ENCODE data around the gene TMEM37.

Gene TMEM37

DNA sequence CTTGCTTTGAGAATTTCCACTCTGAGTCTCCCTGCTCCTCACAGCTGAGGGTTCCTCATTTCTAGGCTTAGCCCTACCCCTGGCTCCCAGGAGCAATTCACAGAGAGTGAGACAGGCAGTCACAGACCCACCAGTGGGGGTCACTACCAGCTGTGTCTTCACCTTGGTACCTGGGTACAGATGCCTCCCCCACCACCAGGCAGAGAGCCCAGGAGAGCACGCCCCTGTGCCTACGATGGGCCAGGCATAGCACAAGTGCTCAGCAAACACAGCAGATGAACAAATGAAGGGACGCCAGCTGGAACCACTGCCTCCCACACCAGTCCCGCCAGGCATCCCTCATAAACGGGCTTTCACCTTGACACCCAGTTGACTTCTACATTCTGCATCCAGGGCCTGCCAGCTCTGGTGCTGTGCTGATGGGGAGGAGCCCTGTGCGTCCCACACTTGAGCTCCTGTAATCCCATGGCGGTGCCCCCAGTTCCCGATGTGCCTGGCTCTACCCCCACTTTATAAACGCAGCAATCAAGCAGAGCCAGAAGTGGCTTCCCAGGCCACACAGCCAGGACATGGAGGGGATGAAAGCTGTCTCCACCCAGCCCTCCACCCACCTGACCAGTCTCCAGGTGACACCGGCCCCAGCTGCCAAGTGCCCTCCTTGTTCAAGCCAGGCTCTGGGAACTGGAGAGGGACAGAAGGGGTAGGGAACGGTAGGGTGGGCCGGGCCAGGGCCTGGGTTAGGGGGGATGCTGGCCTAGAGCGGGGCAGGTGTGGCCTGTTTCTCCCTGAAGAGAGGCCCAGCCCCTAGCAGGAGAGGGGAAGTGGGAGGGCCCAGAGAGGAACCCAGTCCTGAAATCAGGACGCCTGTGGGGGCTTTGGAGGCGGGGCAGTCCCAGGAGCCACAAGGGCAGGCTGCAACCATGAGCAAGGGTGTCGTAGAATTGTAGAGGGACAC is 50.1 kb downstream of the TMEM37 start:
- peak in 1 of 2 donors; percentile 4 for DNase-seq

DNA sequence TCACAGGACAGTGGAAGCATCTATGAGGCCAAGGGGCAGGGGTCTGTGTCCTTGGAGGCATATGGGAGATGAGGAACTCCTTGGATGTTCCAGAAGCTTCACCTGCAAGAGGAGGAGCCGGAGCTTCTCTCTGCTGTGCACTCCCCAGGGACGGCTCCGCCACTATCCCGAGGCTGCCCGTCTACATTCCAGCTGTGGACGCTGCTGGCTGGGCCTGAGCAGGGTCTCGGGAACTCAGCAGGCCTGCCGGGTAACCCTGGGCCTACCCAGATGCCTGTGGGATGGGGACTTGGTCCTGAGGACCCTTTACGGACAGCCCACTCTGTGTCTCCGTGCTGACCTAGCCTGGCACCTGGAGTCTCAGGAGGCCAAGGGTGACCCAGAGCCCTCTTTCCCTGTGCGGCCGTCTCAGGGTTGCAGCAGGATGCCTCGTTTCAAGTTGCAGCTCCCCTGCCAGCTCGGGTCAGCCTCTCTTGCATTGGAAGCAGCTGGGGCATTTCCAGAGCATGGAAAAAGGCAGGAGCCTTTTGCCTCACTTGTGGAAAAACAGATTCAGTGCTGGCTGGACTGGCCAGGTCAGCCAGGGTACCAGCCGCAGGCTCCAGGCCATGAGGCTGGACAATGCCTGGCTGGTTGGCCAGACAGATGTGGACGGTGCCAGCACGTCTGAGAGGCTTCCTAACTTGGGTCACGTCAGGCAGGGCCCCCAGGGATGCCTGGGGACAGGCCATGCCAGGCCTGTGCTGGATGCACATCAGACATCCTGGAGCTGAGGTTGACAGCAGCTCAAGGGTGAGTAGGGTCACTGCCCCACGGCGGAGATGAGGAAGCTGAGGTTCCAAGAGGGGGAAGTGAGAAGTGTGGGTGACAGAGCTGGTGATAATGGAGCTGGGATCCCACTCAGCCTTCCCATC is 51.1 kb downstream of the TMEM37 start:
- peak in 1 of 2 donors; percentile 11 for DNase-seq

DNA sequence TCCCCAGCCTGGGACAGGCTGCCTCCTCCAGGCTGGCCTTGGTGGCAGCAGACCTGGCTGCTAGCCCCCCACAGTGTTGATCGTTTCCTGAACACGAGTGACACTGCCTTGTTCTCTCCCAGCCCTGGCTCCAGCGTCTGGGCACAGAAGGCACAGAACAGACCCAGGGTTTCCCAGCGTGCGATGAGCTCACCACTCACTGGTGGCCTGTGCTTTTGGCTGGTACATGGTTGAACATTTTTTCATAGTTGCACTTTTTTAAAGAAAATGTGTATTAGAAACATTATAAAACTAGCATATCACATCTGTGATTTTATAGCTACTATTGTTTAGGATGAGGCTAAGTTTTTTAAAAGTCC is 51.7 kb downstream of the TMEM37 start:
- DNase-seq: no peak

DNA sequence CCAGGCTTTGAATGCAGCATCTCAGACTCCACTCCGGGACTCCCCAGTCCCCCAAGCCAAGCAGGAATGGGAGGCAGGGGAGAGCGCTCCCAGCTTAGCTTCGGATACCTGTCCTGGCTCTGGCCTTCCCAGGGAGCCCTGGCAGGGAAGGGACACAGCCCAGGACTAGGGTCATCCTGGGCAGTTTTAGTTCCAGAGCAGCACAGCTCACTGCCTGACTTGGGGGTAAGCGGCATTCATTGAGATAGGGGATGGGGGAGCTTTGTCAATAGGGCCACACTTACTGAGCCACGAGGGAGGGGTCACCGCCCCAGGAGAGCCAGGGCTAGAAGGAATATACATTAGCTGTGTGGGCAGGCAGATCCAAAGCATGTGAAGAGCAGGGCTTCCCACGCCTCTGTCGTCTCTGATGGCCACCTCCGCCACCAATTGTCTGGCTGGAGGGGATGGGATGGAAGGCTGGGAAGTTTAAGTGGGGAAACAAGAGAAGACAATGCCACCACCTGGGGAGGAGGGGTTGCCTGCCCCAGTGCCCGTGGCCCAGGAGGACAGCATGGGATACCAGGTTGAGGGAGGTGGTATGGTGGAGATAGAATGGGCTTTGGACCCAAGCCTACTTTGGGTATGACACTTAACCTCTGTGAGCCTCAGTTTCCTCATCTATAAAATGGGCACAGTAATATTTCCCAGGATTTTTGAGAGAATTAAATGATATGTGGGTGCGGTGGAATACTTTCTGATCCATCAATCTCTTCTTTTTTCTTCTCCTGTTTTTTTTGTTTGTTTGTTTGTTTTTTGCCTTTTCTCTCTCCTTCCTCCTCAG is 52.5 kb downstream of the TMEM37 start:
- peak in 1 of 2 donors; percentile 3 for DNase-seq

DNA sequence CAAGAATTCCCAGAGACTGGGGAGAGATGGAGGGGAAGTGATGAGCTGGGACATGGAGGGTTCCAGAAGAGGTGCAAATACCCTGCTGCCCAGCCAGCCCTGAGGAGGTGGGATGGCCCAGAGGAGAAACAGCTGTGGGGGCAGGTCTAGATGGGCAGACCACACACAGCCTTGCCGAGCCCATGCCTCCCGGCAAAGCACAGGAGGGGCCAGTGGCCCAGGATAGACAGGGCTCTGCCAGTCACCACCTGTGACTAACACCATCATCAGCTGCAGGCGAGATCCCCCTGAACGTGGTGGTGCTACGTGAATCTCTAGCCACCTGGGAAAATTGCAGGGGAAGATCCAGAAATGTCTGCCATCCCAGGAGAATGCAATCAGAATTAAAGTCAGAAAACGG is 53.2 kb downstream of the TMEM37 start:
- no peak for DNase-seq

DNA sequence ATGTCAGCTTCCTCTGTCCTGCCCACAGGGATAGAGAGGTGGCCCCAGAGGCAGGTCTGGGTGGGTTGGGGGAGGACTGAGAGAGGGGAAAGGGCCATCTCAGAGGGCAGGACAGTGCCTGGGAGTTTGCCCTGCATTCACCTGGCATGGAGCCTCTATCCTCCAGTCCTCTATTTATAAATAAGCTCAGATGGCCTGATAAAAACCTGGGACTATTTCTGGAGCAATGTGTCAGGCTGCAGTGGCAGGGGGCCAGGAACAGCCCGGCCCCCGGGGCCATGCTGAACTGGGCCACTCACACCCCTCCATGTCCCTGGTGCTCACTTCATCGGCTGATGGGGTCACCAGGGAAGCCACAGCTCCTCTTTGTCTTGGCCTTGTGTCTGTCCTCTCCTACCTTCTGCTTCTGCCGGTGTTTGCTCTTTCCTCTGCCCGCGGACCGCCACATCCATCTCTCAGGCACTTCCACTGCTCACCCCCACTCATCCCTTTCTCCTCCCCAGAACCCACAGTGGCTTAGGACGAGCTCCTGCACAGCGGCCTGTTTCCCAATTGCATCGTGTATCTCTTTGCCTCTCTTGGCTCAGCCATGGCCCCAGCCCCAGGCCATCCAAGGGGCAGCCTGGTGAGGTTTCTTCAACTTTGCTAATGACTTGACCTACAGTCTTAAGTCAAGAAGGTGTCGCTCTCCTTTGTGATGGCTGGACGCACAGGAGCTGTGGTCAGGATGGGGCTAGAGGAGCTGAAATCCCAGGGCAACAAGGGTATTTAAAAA is 53.9 kb downstream of the TMEM37 start:
- peak in 1 of 2 donors; percentile 9 for DNase-seq

DNA sequence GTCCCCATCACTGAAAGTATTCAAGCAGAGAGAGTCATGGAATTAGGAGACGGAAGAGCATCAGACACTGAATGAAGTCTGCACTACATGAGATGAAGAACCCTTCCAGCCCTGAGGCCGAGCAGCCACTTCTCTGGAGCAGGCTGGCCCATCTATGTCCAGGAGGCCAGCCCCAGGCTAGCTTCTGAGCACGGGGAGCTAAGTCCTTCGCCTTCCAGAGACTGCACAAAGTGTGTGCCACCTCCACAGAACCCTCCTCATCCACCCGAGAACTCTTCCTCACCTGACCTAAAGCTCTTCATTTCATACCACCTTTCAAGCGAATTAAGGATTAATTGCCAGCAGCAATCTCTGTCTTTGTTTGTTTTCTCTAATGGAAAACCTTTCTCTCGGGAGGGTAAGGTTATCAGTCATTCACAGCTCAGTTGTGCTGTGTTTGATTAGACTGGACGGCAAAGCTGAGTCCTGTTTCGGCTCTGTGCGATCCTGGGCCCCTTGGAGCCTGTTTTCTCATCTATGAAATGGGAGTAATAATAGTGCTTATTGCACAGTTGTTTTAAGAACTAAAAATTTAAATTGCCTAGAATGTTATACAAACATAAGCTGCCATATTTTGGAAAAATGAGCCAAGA is 54.7 kb downstream of the TMEM37 start:
- peak in 1 of 2 donors; percentile 4 for DNase-seq

DNA sequence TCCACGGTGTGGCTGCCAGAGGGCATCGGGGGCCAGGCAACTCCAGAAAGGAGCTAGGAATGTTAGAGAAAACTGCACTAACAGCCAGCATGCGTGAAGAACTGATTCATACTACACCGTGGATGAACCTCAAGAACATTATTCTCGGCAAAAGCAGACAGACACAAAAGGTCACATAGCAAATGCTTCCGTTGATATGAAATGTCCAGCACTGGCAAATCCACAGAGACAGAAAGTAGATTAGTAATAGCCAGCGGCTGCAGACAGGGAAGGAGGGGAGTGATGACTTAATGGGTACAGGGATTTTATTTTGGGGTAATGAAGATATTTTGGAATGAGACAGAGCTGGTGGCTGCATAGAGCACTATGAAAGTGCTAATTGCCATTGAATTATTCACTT is 55.2 kb downstream of the TMEM37 start:
- DNase-seq: no peak

DNA sequence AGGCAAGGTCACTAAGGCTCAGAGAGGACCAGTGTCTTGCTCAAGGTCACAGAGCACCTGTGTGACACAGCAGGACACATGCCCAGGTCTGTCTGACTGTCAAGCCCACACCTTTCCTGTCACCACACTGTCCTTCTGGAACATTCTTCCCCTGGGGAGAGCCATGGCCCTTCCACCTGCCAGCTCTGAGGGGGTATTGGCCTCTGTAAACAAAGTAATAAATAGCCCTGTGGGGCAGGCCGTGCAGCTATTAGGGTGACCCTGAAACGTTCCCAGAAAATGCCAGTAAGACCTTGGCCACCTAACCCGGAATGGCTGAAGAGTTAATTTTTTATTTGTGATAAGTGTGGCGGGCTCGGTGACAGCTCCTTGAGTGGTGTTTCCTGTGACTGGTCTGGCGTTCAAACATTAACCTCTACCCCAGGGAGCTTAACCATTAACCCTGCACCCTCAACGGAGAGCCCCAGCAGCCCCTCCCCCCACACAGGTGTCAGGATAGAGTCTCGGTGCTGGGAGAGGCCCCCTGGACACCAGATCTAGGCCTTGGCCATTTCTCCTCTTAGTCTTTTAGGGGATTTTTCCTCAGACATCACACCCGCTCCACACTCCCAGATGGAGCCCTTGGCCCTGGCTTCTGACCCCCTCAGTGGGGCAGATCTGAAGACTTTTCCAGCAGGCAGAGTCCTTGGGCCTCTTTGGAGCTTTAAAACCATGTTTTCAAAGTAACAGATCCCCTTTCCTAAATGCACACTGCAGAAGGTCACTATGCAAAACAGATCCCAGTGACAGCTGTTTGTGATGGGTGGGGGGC is 56.0 kb downstream of the TMEM37 start:
- DNase-seq: no peak
